GM18498 (cell line): ENCODE data around the gene FOXS1.

Experiments used
- ATAC-seq: cut with Tn5 transposase; IDR thresholded peaks from one replicate; pipeline ENCODE4 v1.9.1; 2021; ENCODE audit warnings: mild to moderate bottlenecking, moderate library complexity; ENCODE audit not compliant: unreplicated experiment

The FOXS1 gene

GRCh38 chr20:31801508-31801907 is 43.9 kb downstream of the FOXS1 start:
- no peak for ATAC-seq

- no peak for ATAC-seq
Measured at GRCh38 chr20:31797364-31797763, 48.0 kb downstream of the FOXS1 start.
